GM12864 (cell line): ENCODE data around the gene MAFF.

Experiments
- DNase-seq: peaks from one replicate; pipeline ENCODE4 v3.0.0-alpha.2; 2011; ENCODE audit warnings: low read depth
- H3K4me3 ChIP-seq: 2 replicates; pipeline ENCODE4 v1.5.1; 2011; ENCODE audit warnings: mild to moderate bottlenecking, low read depth, low read length, control low read depth
- CTCF ChIP-seq: IDR thresholded peaks from 2 replicates; pipeline ENCODE4 v1.5.1; 2011; ENCODE audit warnings: low read depth, mild to moderate bottlenecking, moderate library complexity, low read length, control low read depth, inconsistent platforms; ENCODE audit errors: missing control alignments

The MAFF gene

GRCh38 chr22:38260761-38261681 is 59.2 kb downstream of the MAFF start:
- DNase-seq = no peak
- TF ChIP-seq CTCF = peak; percentile 19
- H3K4me3 ChIP-seq = no peak overlapping the region

DNA sequence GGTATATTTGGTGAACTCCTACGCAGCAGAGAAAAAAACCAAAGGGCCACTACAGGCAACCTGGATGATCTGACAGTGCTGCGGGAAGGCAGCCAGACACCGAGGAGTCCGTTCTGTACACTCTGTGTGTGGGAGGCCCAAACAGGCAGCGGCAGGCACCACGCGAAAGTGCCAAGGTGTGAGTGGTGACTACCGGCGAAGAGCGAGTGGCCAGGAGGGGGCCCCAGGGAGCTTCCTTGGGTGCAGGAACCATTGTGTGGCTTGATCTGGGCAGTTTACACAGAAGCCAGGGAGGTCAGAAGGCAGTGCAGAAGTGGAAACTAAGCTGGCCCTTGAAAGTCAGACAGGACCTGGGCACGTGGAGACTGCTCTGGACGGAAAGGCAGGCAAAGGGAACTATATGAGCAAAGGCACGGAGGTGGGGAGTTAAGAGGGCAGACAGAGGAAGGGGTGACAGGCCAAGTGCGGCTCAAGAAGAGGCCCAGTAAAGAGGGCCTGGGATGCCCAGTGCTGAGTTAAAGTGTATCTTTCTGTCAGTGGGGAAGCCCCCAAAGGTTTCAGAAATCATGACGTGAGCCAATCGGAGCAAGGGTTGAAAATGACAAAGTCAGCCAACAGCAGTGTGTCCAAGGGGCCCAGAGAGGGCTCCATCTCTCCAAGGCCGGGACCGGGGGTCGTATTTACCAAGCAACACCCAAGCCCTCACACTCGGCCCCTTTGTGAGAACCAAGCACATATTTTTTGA is 60.4 kb downstream of the MAFF start:
- DNase-seq = no peak
- peak; percentile 87 for TF ChIP-seq CTCF
- no peak overlapping the region for H3K4me3 ChIP-seq

GRCh38 chr22:38264322-38264843 is 62.6 kb downstream of the MAFF start:
- no peak for DNase-seq
- no peak for TF ChIP-seq CTCF
- no peak overlapping the region for H3K4me3 ChIP-seq
